BE2C (cell line): ENCODE measurements around the gene ANKRD30A.
"Not testable (repeated sequence)": the region's sequence is repeated elsewhere in the genome, so short reads cannot be mapped to it uniquely, and the experiment has no call there.

Experiments used
- DNase-seq: peaks from one replicate; pipeline ENCODE4 v3.0.0-alpha.2; 2020
- H3K27me3 ChIP-seq: fragments of 250-450 bp; sonication (Bioruptor Pico); 2 replicates; pipeline ENCODE4 v1.5.1; 2020; ENCODE audit warnings: mild to moderate bottlenecking
- H3K36me3 ChIP-seq: fragments of 250-450 bp; sonication (Bioruptor Pico); 2 replicates; pipeline ENCODE4 v1.5.1; 2020; ENCODE audit warnings: mild to moderate bottlenecking
- H3K4me1 ChIP-seq: fragments of 250-450 bp; sonication (Bioruptor Pico); 2 replicates; pipeline ENCODE4 v1.5.1; 2020
- H3K4me3 ChIP-seq: 2 replicates; pipeline ENCODE4 v1.5.1; 2011; ENCODE audit warnings: low read depth, low read length
- H3K9me3 ChIP-seq: fragments of 250-450 bp; sonication (Bioruptor Pico); 2 replicates; pipeline ENCODE4 v1.5.1; 2020
- CTCF ChIP-seq: IDR thresholded peaks from 2 replicates; pipeline ENCODE4 v1.5.1; 2012; ENCODE audit warnings: mild to moderate bottlenecking, low read depth, low read length

Gene ANKRD30A

GRCh38 chr10:37240223-37240622 is 114.8 kb downstream of the ANKRD30A start:
- no peak for TF ChIP-seq CTCF
- H3K4me3 ChIP-seq, result no peak overlapping the region
- no peaks in the 10 kb centered on the region for H3K4me1 ChIP-seq
- H3K36me3 ChIP-seq, result no peaks in the 10 kb centered on the region
- no peak for DNase-seq
- H3K9me3 ChIP-seq, result no peaks in the 10 kb centered on the region
- no peaks in the 10 kb centered on the region for H3K27me3 ChIP-seq

- no peaks in the 10 kb centered on the region for H3K4me1 ChIP-seq
- no peaks in the 10 kb centered on the region for H3K36me3 ChIP-seq
- TF ChIP-seq CTCF, result no peak
- no peak overlapping the region for H3K4me3 ChIP-seq
- DNase-seq, result no peak
- no peaks in the 10 kb centered on the region for H3K9me3 ChIP-seq
- H3K27me3 ChIP-seq, result no peaks in the 10 kb centered on the region
Measured at GRCh38 chr10:37246637-37247036, 121.2 kb downstream of the ANKRD30A start.

GRCh38 chr10:37255837-37256236 is 130.4 kb downstream of the ANKRD30A start:
- not testable (repeated sequence) for H3K9me3 ChIP-seq, H3K4me1 ChIP-seq, H3K4me3 ChIP-seq, DNase-seq, H3K36me3 ChIP-seq, H3K27me3 ChIP-seq

GRCh38 chr10:37263304-37263703 is 137.9 kb downstream of the ANKRD30A start:
- H3K27me3 ChIP-seq, result no peaks in the 10 kb centered on the region
- H3K4me1 ChIP-seq, result no peaks in the 10 kb centered on the region
- H3K4me3 ChIP-seq, result no peak overlapping the region
- H3K36me3 ChIP-seq, result no peaks in the 10 kb centered on the region
- TF ChIP-seq CTCF, result no peak
- DNase-seq, result no peak
- no peaks in the 10 kb centered on the region for H3K9me3 ChIP-seq

- Histone ChIP-seq H3K4me3 (no peak overlapping the region), H3K36me3 (no peaks in the 10 kb centered on the region), H3K27me3 (no peaks in the 10 kb centered on the region), H3K4me1 (no peaks in the 10 kb centered on the region), H3K9me3 (no peaks in the 10 kb centered on the region)
- TF ChIP-seq CTCF, result no peak
- DNase-seq, result no peak
Measured at GRCh38 chr10:37268266-37268665, 142.9 kb downstream of the ANKRD30A start.

- Histone ChIP-seq H3K27me3 (no peaks in the 10 kb centered on the region), H3K4me3 (no peak overlapping the region), H3K36me3 (no peaks in the 10 kb centered on the region), H3K9me3 (no peaks in the 10 kb centered on the region), H3K4me1 (no peaks in the 10 kb centered on the region)
- DNase-seq, result no peak
- no peak for TF ChIP-seq CTCF
Measured at GRCh38 chr10:37269554-37270256, 144.3 kb downstream of the ANKRD30A start.
